Stomach (tissue), 9 donors: Measurements from ENCODE around the gene BABAM2. TPM values are rescaled to one million over a fixed set of nuclear protein-coding genes. Genes with fewer than 3 reads are reported as not detected.

ENCODE experiments used
- DNase-seq, 2 donors: peaks; one replicate each; pipeline versions ENCODE4 v3.0.0 to v3.0.0-alpha.2; 2013 to 2019
- H3K27ac ChIP-seq, 5 donors: fragments of 200-600 bp in 4 of 5; sonication (generic) in 4 of 5; one replicate each; pipeline ENCODE4 v1.5.1; 2013 to 2019; ENCODE audit warnings: mild to moderate bottlenecking in 1 of 5, moderate library complexity in 1 of 5
- H3K27me3 ChIP-seq, 3 donors: fragments of 200-600 bp; sonication (generic); one replicate each; pipeline ENCODE4 v1.5.1; 2017 to 2019; ENCODE audit warnings: mixed run types in 1 of 3
- H3K36me3 ChIP-seq, 4 donors: fragments of 200-600 bp; sonication (generic); 1 replicate in 3 of 4; 2 replicates in 1 of 4; pipeline ENCODE4 v1.5.1; 2016 to 2019
- H3K4me1 ChIP-seq, 4 donors: fragments of 200-600 bp; sonication (generic); one replicate each; pipeline ENCODE4 v1.5.1; 2016 to 2019
- H3K4me3 ChIP-seq, 4 donors: fragments of 200-600 bp; sonication (generic) in 3 of 4; one replicate each; pipeline ENCODE4 v1.5.1; 2016 to 2019; ENCODE audit warnings: mild to moderate bottlenecking in 1 of 4
- H3K9me3 ChIP-seq, 4 donors: fragments of 200-600 bp; sonication (generic); one replicate each; pipeline ENCODE4 v1.5.1; 2016 to 2019
- EP300 ChIP-seq: sonication (generic); formaldehyde crosslinking; IDR thresholded peaks from one replicate; pipeline ENCODE4 v1.6.1; 2017; ENCODE audit warnings: antibody characterized with exemption
- POLR2A ChIP-seq, 4 donors: fragments of 450-650 bp; IDR thresholded peaks; one replicate each; pipeline ENCODE4 v1.6.1; 2016; ENCODE audit warnings: antibody characterized with exemption in 4 of 4, control low read depth in 2 of 4, mild to moderate bottlenecking in 1 of 4, moderate library complexity in 1 of 4
- POLR2AphosphoS5 ChIP-seq, 3 donors: sonication (generic); formaldehyde crosslinking; IDR thresholded peaks; one replicate each; pipeline ENCODE4 v1.6.1; 2016; ENCODE audit warnings: antibody characterized with exemption in 3 of 3
- WGBS, 5 donors: extraction: QIAGEN DNeasy Blood & Tissue Kit in 3 of 5; methylation state at CpG; one replicate each; pipeline versions ENCODE4 v1.1.5 to v1.1.7; 2013 to 2018; 5-methylcytosine and 5-hydroxymethylcytosine counted together
- intact Hi-C: fragments of 100-400 bp; cut with DNase I; formaldehyde crosslinking; loops from one replicate; pipeline ENCODE4 v1.15.1; 2023; ENCODE audit warnings: low total_unique reads
- polyA plus RNA-seq, 3 donors: library from polyadenylated mRNA; stranded (reverse); fragments of 200-250 nt; gene quantifications; one replicate each; pipeline ENCODE4 v1.2.3, GENCODE V29; 2013
- total RNA-seq, 5 donors: library from RNA; depleted of rRNA; stranded (reverse); fragments of >200 nt; gene quantifications; one replicate each; pipeline versions ENCODE4 v1.1.0 to v1.2.3, GENCODE V29; 2014 to 2016
- TF ChIP-seq, protein P1 (sequence below), 7 experiments: fragments of 450-650 bp in 4 of 7; fragments of 200-600 bp in 3 of 7; sonication (generic) in 3 of 7; IDR thresholded peaks; one replicate each; pipeline ENCODE4 v1.5.1; 2016 to 2019; ENCODE audit warnings: antibody characterized with exemption in 7 of 7, control low read depth in 2 of 7, mild to moderate bottlenecking in 1 of 7
- donor health status: healthy with polysubstance abuse.
- donor health status: Bipolar disorder and iron deficiency.
- donor health status: healthy.

Gene BABAM2
- total and polyA plus RNA-seq, 8 donors, result 14.2 to 41.4 (median 22.8) TPM

DNA sequence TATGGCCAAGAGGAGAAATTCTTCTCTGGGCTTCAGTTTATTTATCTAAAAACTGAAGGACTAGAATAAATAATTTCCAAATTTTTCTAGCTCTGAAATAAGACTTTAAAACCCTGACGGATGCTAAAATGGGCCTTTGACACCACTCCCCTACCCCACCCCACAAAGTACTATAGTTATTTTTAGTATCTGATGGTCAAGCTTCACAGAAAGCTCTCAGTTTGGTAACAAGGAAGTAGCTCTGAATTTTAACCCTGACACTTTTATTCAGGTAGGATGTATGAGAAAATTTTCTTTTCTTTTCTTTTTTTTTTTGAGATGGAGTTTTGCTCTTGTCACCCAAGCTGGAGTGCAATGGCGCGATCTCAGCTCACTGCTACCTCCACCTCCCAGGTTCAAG, 2.7 kb upstream of the BABAM2 start:
- Histone ChIP-seq H3K27ac (peak overlapping the region in 3 of 5 donors; percentile 55 to 99 (median 92)), H3K4me1 (peaks cover 0 to 41% (median 26%) of the 10 kb centered on the region in 4 donors)

DNA sequence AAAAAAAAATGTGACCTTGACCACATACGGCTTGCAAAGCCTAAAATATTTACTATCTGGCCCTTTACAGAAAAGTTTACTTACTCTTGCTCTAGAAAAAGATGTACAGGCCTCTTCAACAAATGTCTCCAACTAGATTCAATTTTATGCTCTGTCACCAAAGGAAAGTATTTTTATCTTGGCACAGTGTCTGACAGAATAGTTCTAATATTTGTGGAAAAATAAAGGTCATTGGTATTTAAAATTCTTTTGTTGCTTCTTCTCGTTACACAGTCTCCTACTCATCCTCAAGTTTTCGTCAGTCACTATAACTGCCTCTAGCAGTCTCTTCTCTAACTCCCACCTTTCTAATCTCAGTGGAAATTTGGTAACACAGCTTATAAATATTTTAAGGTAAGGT, 1.7 kb upstream of the BABAM2 start:
- no peaks in the 10 kb centered on the region for H3K9me3 ChIP-seq
- H3K36me3 ChIP-seq, result no peaks in the 10 kb centered on the region
- no peaks in the 10 kb centered on the region for H3K27me3 ChIP-seq
- H3K4me3 ChIP-seq, result peak overlapping the region in 1 of 4 donors; percentile 87
- WGBS, 5 donors, result 64 to 75% (median 65%) methylated on average over 3 of the region's 3 CpGs
- intact Hi-C loops, result no loop called here
- H3K27ac ChIP-seq, result peak overlapping the region in 2 of 5 donors; percentile 92 to 99
- H3K4me1 ChIP-seq, result peaks cover 0 to 42% (median 26%) of the 10 kb centered on the region in 4 donors
- no peak for DNase-seq
- TF ChIP-seq, protein P1, sequence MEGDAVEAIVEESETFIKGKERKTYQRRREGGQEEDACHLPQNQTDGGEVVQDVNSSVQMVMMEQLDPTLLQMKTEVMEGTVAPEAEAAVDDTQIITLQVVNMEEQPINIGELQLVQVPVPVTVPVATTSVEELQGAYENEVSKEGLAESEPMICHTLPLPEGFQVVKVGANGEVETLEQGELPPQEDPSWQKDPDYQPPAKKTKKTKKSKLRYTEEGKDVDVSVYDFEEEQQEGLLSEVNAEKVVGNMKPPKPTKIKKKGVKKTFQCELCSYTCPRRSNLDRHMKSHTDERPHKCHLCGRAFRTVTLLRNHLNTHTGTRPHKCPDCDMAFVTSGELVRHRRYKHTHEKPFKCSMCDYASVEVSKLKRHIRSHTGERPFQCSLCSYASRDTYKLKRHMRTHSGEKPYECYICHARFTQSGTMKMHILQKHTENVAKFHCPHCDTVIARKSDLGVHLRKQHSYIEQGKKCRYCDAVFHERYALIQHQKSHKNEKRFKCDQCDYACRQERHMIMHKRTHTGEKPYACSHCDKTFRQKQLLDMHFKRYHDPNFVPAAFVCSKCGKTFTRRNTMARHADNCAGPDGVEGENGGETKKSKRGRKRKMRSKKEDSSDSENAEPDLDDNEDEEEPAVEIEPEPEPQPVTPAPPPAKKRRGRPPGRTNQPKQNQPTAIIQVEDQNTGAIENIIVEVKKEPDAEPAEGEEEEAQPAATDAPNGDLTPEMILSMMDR (IDR thresholded peaks at IDR 0.05), result no peak
- TF ChIP-seq EP300, result no peak
- TF ChIP-seq POLR2AphosphoS5 (IDR thresholded peaks at IDR 0.05), result no peak
- no peak for TF ChIP-seq POLR2A (IDR thresholded peaks at IDR 0.05)

More for the DNA sequence above, 2.7 kb upstream of the BABAM2 start:
- Histone ChIP-seq H3K27me3 (no peaks in the 10 kb centered on the region), H3K9me3 (no peaks in the 10 kb centered on the region), H3K36me3 (no peaks in the 10 kb centered on the region), H3K4me3 (no peak overlapping the region)
- intact Hi-C loops, result no loop called here
- WGBS, 5 donors, result 80 to 89% (median 85%) methylated on average over 3 of the region's 3 CpGs
- DNase-seq, result no peak
- TF ChIP-seq, protein P1 (IDR thresholded peaks at IDR 0.05), result no peak
- TF ChIP-seq EP300 (no peak), POLR2AphosphoS5 (IDR thresholded peaks at IDR 0.05) (no peak), POLR2A (IDR thresholded peaks at IDR 0.05) (no peak)

- peaks cover 0 to 5% (median 0%) of the 10 kb centered on the region in 4 donors for H3K36me3 ChIP-seq
- no peaks in the 10 kb centered on the region for H3K27me3 ChIP-seq
- peak in 1 of 2 donors; percentile 57 for DNase-seq
- H3K4me1 ChIP-seq, result peaks cover 0 to 42% (median 26%) of the 10 kb centered on the region in 4 donors
- intact Hi-C loops, result no loop called here
- H3K27ac ChIP-seq, result peak overlapping the region; percentile 92 to 99 (median 96)
- H3K9me3 ChIP-seq, result no peaks in the 10 kb centered on the region
- TF ChIP-seq, protein P1 (IDR thresholded peaks at IDR 0.05), result no peak
- no peak for TF ChIP-seq EP300
- no peak for TF ChIP-seq POLR2A (IDR thresholded peaks at IDR 0.05)
- no peak for TF ChIP-seq POLR2AphosphoS5 (IDR thresholded peaks at IDR 0.05)
- 12 to 22% (median 17%) methylated on average over 9 to 10 of the region's 10 CpGs for WGBS, 5 donors
- peak overlapping the region; percentile 61 to 87 (median 70) for H3K4me3 ChIP-seq
Measured at GRCh38 chr2:27889774-27890145, 769 bp upstream of the BABAM2 start.

DNA sequence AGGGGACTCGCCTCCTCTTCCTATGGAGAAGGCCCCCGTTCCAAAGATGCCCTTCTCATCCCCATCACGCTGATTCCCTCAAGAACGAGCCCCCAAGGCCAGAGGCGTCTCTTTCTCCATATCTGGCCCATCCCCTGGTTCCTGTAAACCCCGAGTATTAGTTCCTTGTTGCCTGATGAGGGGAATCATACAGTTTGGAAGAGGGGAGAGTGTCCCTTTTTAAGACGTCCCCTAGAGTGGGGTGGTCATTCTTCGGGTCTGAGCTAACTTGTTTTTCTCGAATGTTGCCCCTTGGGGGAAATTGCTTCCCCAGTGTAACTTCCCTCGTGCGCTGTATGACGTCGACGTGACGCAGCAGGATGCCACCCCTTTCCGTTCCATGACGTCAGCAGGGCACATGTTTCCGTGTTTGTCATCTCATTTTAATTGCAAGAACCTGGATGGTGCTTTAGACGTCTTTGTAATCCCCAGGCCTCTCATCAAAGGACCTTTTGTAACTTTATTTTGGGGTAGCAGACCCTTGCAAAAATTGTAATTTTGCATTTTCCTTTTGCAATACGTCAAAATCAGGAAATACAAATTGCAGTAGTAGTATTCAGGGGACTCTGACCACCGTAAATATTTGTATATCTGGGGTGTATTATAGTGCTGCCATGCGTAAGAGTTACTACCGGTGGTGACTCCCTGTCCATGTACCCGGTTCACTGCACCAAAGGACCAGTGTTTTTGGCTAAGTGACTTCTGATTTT, 569 bp downstream of the BABAM2 start:
- no peaks in the 10 kb centered on the region for H3K27me3 ChIP-seq
- WGBS, 5 donors, result 9 to 13% (median 10%) methylated on average over 23 to 24 of the region's 24 CpGs
- intact Hi-C loops, result no loop called here

More for the DNA sequence above, 569 bp downstream of the BABAM2 start:
- TF ChIP-seq EP300 (peak; percentile 85), POLR2AphosphoS5 (IDR thresholded peaks at IDR 0.05) (peak; percentile 37 to 89 (median 50))
- TF ChIP-seq, protein P1 (IDR thresholded peaks at IDR 0.05), result no peak
- peak overlapping the region; percentile 61 to 87 (median 70) for H3K4me3 ChIP-seq
- H3K36me3 ChIP-seq, result peaks cover 0 to 18% (median 3%) of the 10 kb centered on the region in 4 donors
- peaks cover 0 to 42% (median 26%) of the 10 kb centered on the region in 4 donors for H3K4me1 ChIP-seq
- no peaks in the 10 kb centered on the region for H3K9me3 ChIP-seq
- H3K27ac ChIP-seq, result peak overlapping the region; percentile 92 to 99 (median 96)
- peak; percentile 88 to 95 for DNase-seq
